PC-3 (cell line): ENCODE results near the gene MACROD2. TPM values are rescaled to one million over a fixed set of nuclear protein-coding genes. Genes with fewer than 3 reads are reported as not detected.

Source experiments
- ATAC-seq: fragments of 200-7000 bp; cut with Tn5 transposase; 2 replicates; pipeline ENCODE4 v1.9.1; 2020; ENCODE audit warnings: mild to moderate bottlenecking, moderate library complexity
- BruUV-seq: library from RNA; stranded (reverse); fragments of 400-500 nt; replicated peaks from 2 replicates; lab custom pipeline; 2021; lab: Mats Ljungman, UMichigan
- CTCF ChIA-PET: fragments of 300-600 bp; sonication (Branson Sonifier 250); formaldehyde crosslinking; loops from one replicate; lab custom pipeline; 2022; ENCODE audit warnings: antibody characterized with exemption; lab: Charles Lee
- POLR2A ChIA-PET: fragments of 300-600 bp; sonication (Branson Sonifier 250); formaldehyde crosslinking; loops from one replicate; lab custom pipeline; 2022; ENCODE audit warnings: antibody characterized with exemption; ENCODE audit not compliant: unreplicated experiment; lab: Charles Lee
- DNase-seq: peaks from one replicate; pipeline ENCODE4 v3.0.0-alpha.2; 2015
- H2AFZ ChIP-seq: fragments of 300-600 bp; sonication (generic); 2 replicates; pipeline ENCODE4 v1.6.0; 2016; ENCODE audit warnings: antibody characterized with exemption, low read length
- H3F3A ChIP-seq: fragments of 300-600 bp; sonication (generic); one replicate; pipeline ENCODE4 v1.6.0; 2017; ENCODE audit warnings: antibody characterized with exemption, low read length, control low read depth, mild to moderate bottlenecking; ENCODE audit not compliant: unreplicated experiment
- H3K27ac ChIP-seq: fragments of 300-600 bp; sonication (generic); 2 replicates; pipeline ENCODE4 v1.5.1; 2016; ENCODE audit warnings: mild to moderate bottlenecking, low read length
- H3K27me3 ChIP-seq: fragments of 300-600 bp; sonication (generic); 2 replicates; pipeline ENCODE4 v1.6.1; 2016; ENCODE audit warnings: low read length, mixed read lengths
- H3K36me3 ChIP-seq: fragments of 300-600 bp; sonication (generic); 2 replicates; pipeline ENCODE4 v1.6.1; 2016; ENCODE audit warnings: low read depth, mixed run types, low read length, mixed read lengths
- H3K4me1 ChIP-seq: fragments of 300-600 bp; sonication (generic); 2 replicates; pipeline ENCODE4 v1.5.1; 2016; ENCODE audit warnings: low read length; ENCODE audit not compliant: insufficient read depth
- H3K4me2 ChIP-seq: fragments of 300-600 bp; sonication (generic); 2 replicates; pipeline ENCODE4 v1.6.0; 2016; ENCODE audit warnings: low read length
- H3K4me3 ChIP-seq: fragments of 300-600 bp; sonication (generic); 2 replicates; pipeline ENCODE4 v1.5.1; 2016; ENCODE audit warnings: mild to moderate bottlenecking, low read length, mixed read lengths
- H3K79me2 ChIP-seq: fragments of 300-600 bp; sonication (generic); 2 replicates; pipeline ENCODE4 v1.6.1; 2017; ENCODE audit warnings: low read length, mixed read lengths
- H3K9ac ChIP-seq: fragments of 300-600 bp; sonication (generic); 2 replicates; pipeline ENCODE4 v1.6.0; 2016; ENCODE audit warnings: mild to moderate bottlenecking, low read length
- H3K9me2 ChIP-seq: fragments of 300-600 bp; sonication (generic); replicated peaks from 2 replicates; pipeline ENCODE4 v1.6.1; 2016; ENCODE audit warnings: mixed run types, low read length, mixed read lengths
- H3K9me3 ChIP-seq: fragments of 300-600 bp; sonication (generic); 2 replicates; pipeline ENCODE4 v1.6.1; 2016; ENCODE audit warnings: low read length, mixed read lengths
- H4K20me1 ChIP-seq: fragments of 300-600 bp; sonication (generic); 2 replicates; pipeline ENCODE4 v1.6.1; 2016; ENCODE audit warnings: low read length, mixed read lengths
- CTCF ChIP-seq: fragments of 300-600 bp; sonication (generic); conservative IDR thresholded peaks from 2 replicates; pipeline ENCODE4 v1.5.1; 2017; ENCODE audit warnings: antibody characterized with exemption, low read depth, mild to moderate bottlenecking, low read length
- EZH2 ChIP-seq: fragments of 300-600 bp; sonication (generic); IDR thresholded peaks from one replicate; pipeline ENCODE4 v1.6.1; 2017; ENCODE audit warnings: antibody characterized with exemption, mild to moderate bottlenecking, low read length; ENCODE audit not compliant: unreplicated experiment
- EZH2phosphoT487 ChIP-seq: fragments of 300-600 bp; sonication (generic); IDR thresholded peaks from 2 replicates; pipeline ENCODE4 v1.6.1; 2018; ENCODE audit warnings: mild to moderate bottlenecking, antibody characterized with exemption, low read length, borderline replicate concordance
- intact Hi-C: fragments of 100-400 bp; cut with micrococcal nuclease; formaldehyde crosslinking; loops from 2 replicates; pipeline ENCODE4 v1.9.0; 2023
- total RNA-seq: library from RNA; depleted of rRNA; stranded (reverse); fragments of >200 nt; gene quantifications from 2 replicates; pipeline ENCODE4 v1.2.3, GENCODE V29; 2014

MACROD2 gene
- total RNA-seq, 1 experiment from 2014 or later: 3.1 TPM

DNA sequence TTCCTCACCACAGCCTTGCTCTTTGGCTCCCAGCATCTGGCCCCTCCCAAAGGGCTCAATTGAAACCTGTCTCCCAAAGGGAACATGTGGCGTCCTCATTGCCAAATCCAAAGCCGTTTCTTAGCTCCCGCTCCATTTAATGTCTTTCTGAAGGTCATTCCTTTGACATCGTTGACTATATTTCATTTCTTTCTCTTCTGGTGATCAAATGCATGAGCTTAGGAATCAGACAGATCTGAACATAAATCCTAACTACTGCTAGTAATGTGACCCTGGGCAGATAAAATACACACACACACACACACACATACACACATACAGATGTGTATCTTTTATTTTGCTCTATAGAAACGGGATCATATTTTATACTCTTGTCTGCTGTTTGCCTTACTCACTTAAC is 1306.8 kb downstream of the MACROD2 start:
- H3F3A ChIP-seq: no peaks in the 10 kb centered on the region
- H3K9me2 ChIP-seq: no peaks in the 10 kb centered on the region
- no peak overlapping the region for H3K9ac ChIP-seq
- no peak overlapping the region for H2AFZ ChIP-seq
- H3K36me3 ChIP-seq: no peaks in the 10 kb centered on the region
- H3K27ac ChIP-seq: no peak overlapping the region
- H3K79me2 ChIP-seq: no peaks in the 10 kb centered on the region
- no peaks in the 10 kb centered on the region for H3K9me3 ChIP-seq
- H3K4me3 ChIP-seq: no peak overlapping the region
- H3K27me3 ChIP-seq: no peaks in the 10 kb centered on the region
- no peaks in the 10 kb centered on the region for H4K20me1 ChIP-seq
- CTCF ChIA-PET: no interaction called here
- intact Hi-C loops: no loop called here
- ATAC-seq (no peak), DNase-seq (no peak)
- TF ChIP-seq EZH2: no peak
- TF ChIP-seq EZH2phosphoT487: no peak
- TF ChIP-seq CTCF: no peak
- no TSS peak for BruUV-seq
- no peak overlapping the region for H3K4me2 ChIP-seq
- peaks cover 11% of the 10 kb centered on the region for H3K4me1 ChIP-seq
- POLR2A ChIA-PET: no interaction called here

DNA sequence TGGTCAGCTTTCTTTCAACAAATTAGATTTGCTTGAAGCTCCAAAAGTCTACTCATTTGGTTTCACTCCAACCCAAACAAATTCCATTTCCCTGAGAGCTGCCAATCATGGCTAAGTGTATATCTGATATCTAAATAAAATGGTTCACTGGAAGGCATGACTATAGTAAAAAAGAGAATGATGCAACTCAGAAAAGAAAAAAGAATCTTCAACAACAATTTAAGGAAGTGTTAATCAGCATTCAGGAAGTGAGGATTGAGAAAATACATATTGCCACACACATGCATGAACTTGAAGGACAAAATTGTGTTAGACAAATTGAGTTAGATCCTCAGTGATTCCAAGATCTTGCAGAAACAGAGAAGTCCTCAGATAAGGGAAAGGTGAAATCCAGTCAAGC is 1315.0 kb downstream of the MACROD2 start:
- Histone ChIP-seq H4K20me1 (no peaks in the 10 kb centered on the region), H2AFZ (no peak overlapping the region), H3K9me2 (no peaks in the 10 kb centered on the region), H3K4me1 (no peaks in the 10 kb centered on the region), H3K9ac (no peak overlapping the region), H3K27me3 (no peaks in the 10 kb centered on the region), H3K36me3 (no peaks in the 10 kb centered on the region), H3K79me2 (no peaks in the 10 kb centered on the region), H3K9me3 (no peaks in the 10 kb centered on the region), H3K4me2 (no peak overlapping the region), H3K4me3 (no peak overlapping the region), H3K27ac (no peak overlapping the region), H3F3A (no peaks in the 10 kb centered on the region)
- ATAC-seq (no peak), DNase-seq (peak; percentile 25)
- ChIA-PET CTCF (no interaction called here), POLR2A (no interaction called here)
- no TSS peak for BruUV-seq
- TF ChIP-seq EZH2: no peak
- TF ChIP-seq CTCF: no peak
- no peak for TF ChIP-seq EZH2phosphoT487
- intact Hi-C loops: no loop called here

GRCh38 chr20:15316556-15316955 is 1321.2 kb downstream of the MACROD2 start:
- H3K79me2 ChIP-seq: no peaks in the 10 kb centered on the region
- DNase-seq: no peak
- no peak overlapping the region for H3K4me2 ChIP-seq
- no peak overlapping the region for H3K27ac ChIP-seq
- no peak overlapping the region for H2AFZ ChIP-seq
- no peak overlapping the region for H3K4me3 ChIP-seq
- no TSS peak for BruUV-seq
- no peaks in the 10 kb centered on the region for H3K9me2 ChIP-seq
- intact Hi-C loops: no loop called here
- H3F3A ChIP-seq: no peaks in the 10 kb centered on the region
- ChIA-PET POLR2A (no interaction called here), CTCF (no interaction called here)
- ATAC-seq: no peak
- H3K9me3 ChIP-seq: no peaks in the 10 kb centered on the region
- no peak for TF ChIP-seq CTCF
- no peak for TF ChIP-seq EZH2
- TF ChIP-seq EZH2phosphoT487: no peak
- no peaks in the 10 kb centered on the region for H3K36me3 ChIP-seq
- no peaks in the 10 kb centered on the region for H3K27me3 ChIP-seq
- H4K20me1 ChIP-seq: no peaks in the 10 kb centered on the region
- H3K4me1 ChIP-seq: no peaks in the 10 kb centered on the region
- H3K9ac ChIP-seq: no peak overlapping the region
